Retinal pigment epithelial cell (primary cell): ENCODE data around the gene FXYD7.

ENCODE experiments used
- DNase-seq: peaks from one replicate; pipeline ENCODE4 v3.0.0-alpha.2; 2010; ENCODE audit warnings: low read depth
- H3K4me3 ChIP-seq: 2 replicates; pipeline ENCODE4 v1.5.1; 2011; ENCODE audit warnings: mild to moderate bottlenecking, low read length, control low read depth, moderate library complexity
- CTCF ChIP-seq: conservative IDR thresholded peaks from 2 replicates; pipeline ENCODE4 v1.5.1; 2011; ENCODE audit warnings: low read depth, low read length, control low read depth, inconsistent platforms

The FXYD7 gene

GRCh38 chr19:35199481-35199880 is 56.4 kb downstream of the FXYD7 start:
- TF ChIP-seq CTCF: no peak
- H3K4me3 ChIP-seq: no peak overlapping the region
- no peak for DNase-seq

GRCh38 chr19:35202722-35203688 is 60.0 kb downstream of the FXYD7 start:
- H3K4me3 ChIP-seq: no peak overlapping the region
- no peak for DNase-seq
- no peak for TF ChIP-seq CTCF
